Right lobe of liver (tissue), 6 donors: ENCODE results near the gene SLC43A3. TPM values are rescaled to one million over a fixed set of nuclear protein-coding genes. Genes with fewer than 3 reads are reported as not detected.

Experiments
- ATAC-seq, 4 donors: fragments of 200-7000 bp; cut with Tn5 transposase; one replicate each; pipeline ENCODE4 v1.9.1; 2020; ENCODE audit warnings: mild to moderate bottlenecking in 4 of 4, moderate library complexity in 4 of 4
- DNase-seq, 3 donors: peaks; one replicate each; pipeline ENCODE4 v3.0.0-alpha.2; 2020
- H3K27ac ChIP-seq, 3 donors: fragments of 200-600 bp; one replicate each; pipeline ENCODE4 v1.8.0; 2022
- H3K27me3 ChIP-seq, 2 donors: fragments of 200-600 bp; one replicate each; pipeline ENCODE4 v1.8.0; 2022
- H3K36me3 ChIP-seq, 4 donors: fragments of 200-600 bp; sonication (generic) in 1 of 4; one replicate each; pipeline versions ENCODE4 v1.5.1 to v1.8.0; 2017 to 2022; ENCODE audit warnings: control low read depth in 1 of 4
- H3K4me1 ChIP-seq, 4 donors: fragments of 200-600 bp; sonication (generic) in 1 of 4; one replicate each; pipeline versions ENCODE4 v1.5.1 to v1.8.0; 2017 to 2022; ENCODE audit warnings: control low read depth in 1 of 4
- H3K4me3 ChIP-seq, 3 donors: fragments of 200-600 bp; one replicate each; pipeline ENCODE4 v1.8.0; 2022
- H3K9me3 ChIP-seq, 4 donors: fragments of 200-600 bp; sonication (generic) in 1 of 4; one replicate each; pipeline versions ENCODE4 v1.5.1 to v1.8.0; 2017 to 2022; ENCODE audit warnings: control low read depth in 1 of 4
- POLR2A ChIP-seq: fragments of 450-650 bp; IDR thresholded peaks from one replicate; pipeline ENCODE4 v1.6.1; 2017; ENCODE audit warnings: antibody characterized with exemption, mild to moderate bottlenecking
- WGBS: methylation state at CpG from one replicate; pipeline ENCODE4 v1.1.6; 2018; ENCODE audit warnings: low coverage, low lambda C conversion rate; ENCODE audit not compliant: insufficient coverage; ENCODE audit errors: missing lambda C conversion rate; 5-methylcytosine and 5-hydroxymethylcytosine counted together
- intact Hi-C, 2 donors: fragments of 100-400 bp; cut with DNase I; formaldehyde crosslinking; loops; one replicate each; pipeline versions ENCODE4 v1.11.2 to v1.14.1; 2022
- small RNA-seq, 2 experiments: library from RNA; depleted of rRNA; stranded (forward); fragments of <200 nt; gene quantifications; one replicate each; pipeline ENCODE3, GENCODE V24; 2016
- total RNA-seq, 6 experiments: library from RNA; depleted of rRNA in 2 of 6; stranded (reverse); fragments of >200 nt in 2 of 6; fragmentation: NEBNext Ultra II Directional in 3 of 6; extraction: Animal tissue kit (Norgen Biotek cat#: 25700) in 3 of 6; gene quantifications; one replicate each; pipeline versions ENCODE4 v1.1.0 to v1.2.4, GENCODE V29; 2016 to 2023
- TF ChIP-seq, protein P1 (sequence below), 4 donors: fragments of 200-600 bp in 3 of 4; fragments of 450-650 bp in 1 of 4; IDR thresholded peaks; one replicate each; pipeline versions ENCODE4 v1.5.1 to v1.8.0; 2016 to 2022; ENCODE audit warnings: antibody characterized with exemption in 4 of 4, mild to moderate bottlenecking in 2 of 4
- donor health status: DM: no; HTN: yes; CAD: no.
- donor health status: DM: no; HTN: no; CAD: no.
- donor health status: DM: no; HTN: no; CAD: no.
- donor health status: DM: no; HTN: yes; CAD: no.
- donor health status: DM: no; HTN: yes; CAD: no.

SLC43A3 gene
- total RNA-seq, 6 experiments from 2014 or later: 109 to 259 (median 185) TPM

DNA sequence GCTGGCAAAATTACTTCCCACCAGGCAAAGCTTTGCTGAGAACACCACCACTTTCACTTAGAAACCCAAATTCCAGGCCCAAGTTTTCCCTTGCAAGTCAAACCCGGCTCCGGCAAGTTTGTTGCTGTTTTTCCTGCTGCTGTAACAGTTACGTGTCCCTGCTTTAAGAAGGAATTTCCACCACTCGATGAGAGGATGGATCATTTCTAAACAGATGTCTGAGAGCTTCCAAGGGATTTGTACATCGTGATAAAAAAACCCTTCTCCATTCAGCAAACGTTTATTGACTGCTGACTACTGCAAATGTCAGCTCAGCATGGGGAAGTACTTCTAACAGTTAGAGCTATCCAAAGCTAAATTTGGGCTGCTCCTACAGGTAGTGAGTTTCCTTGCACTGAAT lies 69.1 kb downstream of the SLC43A3 start:
- Histone ChIP-seq H3K27ac (no peak overlapping the region), H3K4me3 (no peak overlapping the region), H3K36me3 (no peaks in the 10 kb centered on the region), H3K27me3 (no peaks in the 10 kb centered on the region), H3K4me1 (peaks cover 0 to 5% (median 1%) of the 10 kb centered on the region in 4 donors), H3K9me3 (no peaks in the 10 kb centered on the region)
- TF ChIP-seq, protein P1, sequence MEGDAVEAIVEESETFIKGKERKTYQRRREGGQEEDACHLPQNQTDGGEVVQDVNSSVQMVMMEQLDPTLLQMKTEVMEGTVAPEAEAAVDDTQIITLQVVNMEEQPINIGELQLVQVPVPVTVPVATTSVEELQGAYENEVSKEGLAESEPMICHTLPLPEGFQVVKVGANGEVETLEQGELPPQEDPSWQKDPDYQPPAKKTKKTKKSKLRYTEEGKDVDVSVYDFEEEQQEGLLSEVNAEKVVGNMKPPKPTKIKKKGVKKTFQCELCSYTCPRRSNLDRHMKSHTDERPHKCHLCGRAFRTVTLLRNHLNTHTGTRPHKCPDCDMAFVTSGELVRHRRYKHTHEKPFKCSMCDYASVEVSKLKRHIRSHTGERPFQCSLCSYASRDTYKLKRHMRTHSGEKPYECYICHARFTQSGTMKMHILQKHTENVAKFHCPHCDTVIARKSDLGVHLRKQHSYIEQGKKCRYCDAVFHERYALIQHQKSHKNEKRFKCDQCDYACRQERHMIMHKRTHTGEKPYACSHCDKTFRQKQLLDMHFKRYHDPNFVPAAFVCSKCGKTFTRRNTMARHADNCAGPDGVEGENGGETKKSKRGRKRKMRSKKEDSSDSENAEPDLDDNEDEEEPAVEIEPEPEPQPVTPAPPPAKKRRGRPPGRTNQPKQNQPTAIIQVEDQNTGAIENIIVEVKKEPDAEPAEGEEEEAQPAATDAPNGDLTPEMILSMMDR (IDR thresholded peaks at IDR 0.05): no peak
- no peak for TF ChIP-seq POLR2A
- 54% methylated on average over 6 of the region's 6 CpGs for WGBS
- peak in 1 of 3 donors; percentile 9 for DNase-seq
- no peak for ATAC-seq
- intact Hi-C loops: no loop called here

DNA sequence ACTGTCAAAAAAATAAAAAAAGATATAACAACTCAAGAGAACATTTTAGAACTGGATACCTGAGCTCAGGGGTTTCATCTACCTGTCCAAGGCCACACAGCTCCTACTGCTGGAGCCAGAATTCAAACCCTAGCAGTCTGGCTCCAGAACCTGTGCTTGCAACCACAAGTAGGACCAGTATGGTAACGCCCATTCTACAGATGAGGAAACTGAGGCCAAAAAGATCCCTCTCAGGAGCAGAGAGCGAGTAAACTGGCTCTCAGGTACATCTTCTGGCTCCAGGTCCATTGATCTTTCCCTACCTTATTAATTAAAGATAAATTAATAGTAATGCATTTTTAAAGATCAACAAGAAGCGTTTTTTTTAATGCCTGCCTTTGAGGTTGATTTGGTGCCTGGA lies 69.6 kb downstream of the SLC43A3 start:
- intact Hi-C loops: no loop called here
- TF ChIP-seq POLR2A: no peak
- TF ChIP-seq, protein P1 (IDR thresholded peaks at IDR 0.05): no peak
- DNase-seq (no peak), ATAC-seq (no peak)
- Histone ChIP-seq H3K9me3 (no peaks in the 10 kb centered on the region), H3K36me3 (no peaks in the 10 kb centered on the region), H3K27ac (no peak overlapping the region), H3K4me1 (peaks cover 0 to 5% (median 1%) of the 10 kb centered on the region in 4 donors), H3K27me3 (no peaks in the 10 kb centered on the region), H3K4me3 (no peak overlapping the region)
- WGBS: 97% methylated on average over 2 of the region's 3 CpGs

Small RNAs within 50 kb of the gene (small RNA-seq; reads per million reads assigned to genes)
- 0 reads per million in 2 experiments for gene RNA5SP341

Other genes with a start within 250 kb of the SLC43A3 start
- gene LRRC55, start 245.2 kb downstream of the SLC43A3 start, total RNA-seq: under 1 TPM in 5 of 6 experiments, not detected in 1; 0.06 to 0.71 (median 0.13) TPM
- gene APLNR, start 189.9 kb downstream of the SLC43A3 start, total RNA-seq: 1 to 10 TPM; 1.1 to 3.6 (median 2.1) TPM
- gene TNKS1BP1, start 102.2 kb downstream of the SLC43A3 start, total RNA-seq: 100 to 1,000 TPM in 2 of 6 experiments, 10 to 100 TPM in 4; 52.4 to 124 (median 92.7) TPM
- 10 to 100 TPM; 24.5 to 47.9 (median 29.9) TPM for gene SSRP1, start 91.2 kb downstream of the SLC43A3 start, total RNA-seq
- gene P2RX3, start 88.8 kb downstream of the SLC43A3 start, total RNA-seq: 1 to 10 TPM in 1 of 6 experiments, under 1 TPM in 3, not detected in 2; 0.63 to 2.1 (median 0.77) TPM
- not detected for gene PRG3, start 46.0 kb downstream of the SLC43A3 start, total RNA-seq
- 1 to 10 TPM in 1 of 6 experiments, under 1 TPM in 3, not detected in 2; 0.39 to 1.2 (median 0.86) TPM for gene PRG2, start 36.5 kb downstream of the SLC43A3 start, total RNA-seq
- gene RTN4RL2, start 33.4 kb upstream of the SLC43A3 start, total RNA-seq: 10 to 100 TPM; 12.5 to 54.4 (median 18.6) TPM
- gene SLC43A1, start 88.6 kb upstream of the SLC43A3 start, total RNA-seq: 100 to 1,000 TPM in 3 of 6 experiments, 10 to 100 TPM in 3; 38.9 to 173 (median 106) TPM
- 10 to 100 TPM; 19.6 to 48.5 (median 39.0) TPM for gene TIMM10, start 103.6 kb upstream of the SLC43A3 start, total RNA-seq
- gene SMTNL1, start 110.5 kb upstream of the SLC43A3 start, total RNA-seq: not detected
- 100 to 1,000 TPM in 1 of 6 experiments, 10 to 100 TPM in 5; 36.6 to 124 (median 58.6) TPM for gene UBE2L6, start 140.6 kb upstream of the SLC43A3 start, total RNA-seq
- 1,000 to 10,000 TPM; 1,903 to 2,571 (median 2,194) TPM for gene SERPING1, start 170.6 kb upstream of the SLC43A3 start, total RNA-seq
- under 1 TPM in 4 of 6 experiments, not detected in 2; 0.06 to 0.84 (median 0.30) TPM for gene YPEL4, start 222.8 kb upstream of the SLC43A3 start, total RNA-seq
- gene CLP1, start 230.6 kb upstream of the SLC43A3 start, total RNA-seq: 1 to 10 TPM; 5.6 to 9.2 (median 6.8) TPM
- gene ZDHHC5, start 241.0 kb upstream of the SLC43A3 start, total RNA-seq: 10 to 100 TPM; 27.0 to 35.7 (median 33.6) TPM